SH-SY5Y (cell line): ENCODE measurements around the gene STRIP1.

ENCODE experiments used
- GATA2 ChIP-seq: IDR thresholded peaks from 2 replicates; pipeline ENCODE4 v1.6.1; 2011; ENCODE audit warnings: mild to moderate bottlenecking, low read depth, low read length
- GATA3 ChIP-seq: IDR thresholded peaks from 2 replicates; pipeline ENCODE4 v1.6.1; 2011; ENCODE audit warnings: low read depth, mild to moderate bottlenecking, low read length, moderate library complexity

Gene STRIP1

DNA sequence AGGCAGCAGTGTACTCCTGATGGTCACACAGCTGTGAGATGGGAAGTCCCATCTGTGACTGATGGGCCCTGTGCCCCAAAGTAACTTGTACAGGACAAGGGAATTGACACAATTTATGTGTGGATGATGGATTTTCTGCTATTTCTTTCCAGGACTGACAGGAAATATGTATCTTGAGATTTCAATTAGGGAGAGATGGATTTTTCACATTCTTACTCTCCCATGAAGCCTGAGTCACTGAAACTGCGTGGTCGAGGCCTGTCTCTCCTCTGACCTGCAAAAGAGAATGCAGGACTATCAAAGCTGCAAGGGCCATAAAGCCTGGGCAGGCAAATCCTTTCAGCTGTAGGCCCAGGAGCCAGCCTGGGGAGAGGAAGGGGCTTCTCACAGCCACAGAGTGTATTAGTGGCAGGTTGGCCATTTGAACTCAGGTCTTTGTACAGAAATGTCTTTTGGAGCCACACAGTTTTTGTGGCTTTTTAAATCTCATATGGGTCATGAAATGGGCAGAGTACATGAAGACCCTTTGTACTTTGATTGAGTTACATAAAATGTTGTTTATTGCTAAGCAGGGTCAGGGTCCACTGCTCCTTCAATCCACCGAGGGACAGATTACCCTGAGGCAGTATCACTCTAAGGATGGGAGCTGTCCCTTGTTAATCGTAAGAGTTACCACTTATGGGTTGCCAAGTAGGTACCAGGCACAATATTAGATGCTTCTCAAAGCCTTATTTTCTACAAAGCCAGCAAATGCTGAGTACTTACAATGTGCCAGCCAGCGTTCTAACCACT, 21.3 kb downstream of the STRIP1 start:
- TF ChIP-seq GATA3: no peak
- no peak for TF ChIP-seq GATA2

DNA sequence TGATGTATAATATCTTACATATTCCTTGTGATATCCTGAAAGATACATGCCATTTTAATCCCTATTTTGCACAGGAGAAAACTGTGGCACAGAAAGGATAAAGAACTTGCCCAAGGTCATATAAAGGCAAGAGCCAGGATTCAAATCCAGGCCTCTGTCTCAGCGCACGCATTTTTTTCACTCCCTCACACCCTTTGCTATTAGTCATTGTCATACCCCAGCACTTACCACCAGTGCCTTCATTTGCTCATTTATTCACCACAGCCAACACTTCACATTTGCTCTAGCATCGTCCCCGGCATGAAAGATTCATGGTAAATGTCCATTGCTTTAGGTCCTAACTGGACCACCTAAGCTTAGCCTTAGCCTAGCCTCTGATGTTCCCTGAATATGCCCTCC, 21.9 kb downstream of the STRIP1 start:
- no peak for TF ChIP-seq GATA3
- no peak for TF ChIP-seq GATA2

DNA sequence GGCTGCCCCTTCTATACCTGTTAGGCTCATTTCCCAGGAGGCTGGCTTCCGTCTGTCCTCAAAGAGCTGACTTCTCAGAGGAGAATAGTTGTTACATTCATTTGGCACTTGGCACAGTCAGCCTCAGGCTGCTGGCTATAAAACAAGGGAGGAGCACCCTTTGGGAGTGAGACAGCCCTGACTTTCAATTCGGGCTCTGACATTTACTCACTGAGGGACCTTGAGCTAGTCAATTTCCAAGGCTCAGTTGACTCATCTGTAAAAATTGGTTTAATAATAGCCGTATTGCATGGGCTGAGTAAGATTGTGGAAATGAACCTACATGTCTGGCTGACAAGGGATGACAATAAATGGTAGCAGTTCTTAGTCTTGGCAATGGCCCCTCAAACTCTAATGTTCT, 22.4 kb downstream of the STRIP1 start:
- no peak for TF ChIP-seq GATA2
- TF ChIP-seq GATA3: no peak

DNA sequence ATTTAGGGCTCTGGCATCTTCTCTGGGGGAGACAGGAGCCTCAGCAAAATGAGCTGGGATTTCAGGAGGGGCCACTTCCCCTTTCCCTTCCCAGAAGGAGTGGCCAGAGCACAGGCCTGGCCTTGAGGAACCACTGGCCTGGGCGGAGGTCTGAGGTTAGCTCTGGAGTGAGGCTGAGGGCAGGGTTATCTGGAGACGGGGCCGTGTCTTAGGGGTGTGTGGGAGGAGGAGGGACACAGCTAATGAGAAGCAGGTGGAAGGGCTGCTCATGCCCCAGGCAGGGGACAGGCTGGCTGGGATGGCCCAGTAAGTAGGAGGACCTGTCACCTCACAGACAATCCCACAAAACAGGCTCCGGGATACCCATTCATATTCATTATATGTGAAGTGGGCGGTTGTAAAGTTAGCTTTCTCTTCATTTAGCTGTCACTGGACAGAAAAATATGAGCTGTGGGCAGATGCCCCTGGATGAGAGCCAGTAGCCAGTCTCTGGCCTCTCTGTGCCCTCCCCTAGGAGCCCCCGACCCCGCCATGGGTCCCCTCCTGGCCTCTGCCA, 23.6 kb downstream of the STRIP1 start:
- TF ChIP-seq GATA2 (peak; percentile 50; the same call in 1 of the 2 replicates), GATA3 (no peak)

DNA sequence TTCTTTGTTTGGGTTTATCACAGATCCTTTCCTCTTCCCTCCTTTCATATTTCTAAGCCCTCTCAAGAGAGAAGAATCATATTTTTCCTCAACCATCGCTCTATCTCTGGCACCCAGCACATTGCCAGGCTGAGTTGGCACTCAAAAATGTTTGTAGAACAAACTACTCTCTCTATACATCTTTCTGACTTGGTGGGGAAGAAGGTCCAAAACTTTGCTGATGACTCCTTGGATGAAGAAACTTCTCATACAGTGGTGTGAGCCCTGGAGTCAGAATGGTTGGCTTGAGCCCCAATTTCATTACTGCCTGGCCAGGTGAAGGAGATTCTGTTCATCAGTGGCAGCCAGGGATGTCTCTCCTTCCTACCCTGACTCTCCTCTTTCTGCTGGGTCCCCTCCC, 24.2 kb downstream of the STRIP1 start:
- TF ChIP-seq GATA3 (no peak), GATA2 (no peak)

DNA sequence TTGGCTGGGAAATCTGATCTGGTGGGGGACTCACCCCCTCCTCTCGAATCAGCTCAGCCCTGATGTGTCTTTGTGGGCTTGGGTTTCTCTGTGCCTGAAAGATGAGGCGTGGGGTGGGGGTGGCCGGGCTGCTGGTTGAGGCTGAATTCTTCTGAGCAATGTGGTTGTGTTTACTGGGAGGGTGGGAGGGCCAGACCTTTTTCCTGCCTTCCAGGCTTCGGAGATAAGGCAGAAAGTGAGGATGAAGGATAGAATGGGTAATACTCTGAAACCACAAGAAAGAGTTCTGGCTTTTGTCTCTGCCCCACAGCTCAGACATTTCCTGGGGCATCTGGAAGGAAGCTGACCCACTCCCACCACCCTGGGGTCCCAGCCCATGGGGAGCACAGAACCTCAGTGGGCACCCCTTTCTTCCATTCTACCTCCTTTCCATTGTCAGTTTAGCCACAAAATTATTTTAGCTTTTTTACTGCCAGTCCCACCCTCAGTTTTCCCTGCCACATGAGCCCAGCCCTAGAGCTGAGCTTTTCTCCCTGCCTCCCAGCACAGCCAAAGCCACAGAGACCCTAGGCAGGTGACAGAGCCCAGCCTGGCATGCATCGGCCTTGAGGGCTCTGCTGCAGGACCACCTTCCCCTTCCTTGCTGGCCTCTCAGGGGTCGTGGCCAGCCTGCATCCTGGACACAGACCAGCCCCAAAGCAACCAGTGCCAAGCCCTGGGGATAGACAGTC, 24.9 kb downstream of the STRIP1 start:
- peak; percentile 56 for TF ChIP-seq GATA2
- TF ChIP-seq GATA3: no peak

DNA sequence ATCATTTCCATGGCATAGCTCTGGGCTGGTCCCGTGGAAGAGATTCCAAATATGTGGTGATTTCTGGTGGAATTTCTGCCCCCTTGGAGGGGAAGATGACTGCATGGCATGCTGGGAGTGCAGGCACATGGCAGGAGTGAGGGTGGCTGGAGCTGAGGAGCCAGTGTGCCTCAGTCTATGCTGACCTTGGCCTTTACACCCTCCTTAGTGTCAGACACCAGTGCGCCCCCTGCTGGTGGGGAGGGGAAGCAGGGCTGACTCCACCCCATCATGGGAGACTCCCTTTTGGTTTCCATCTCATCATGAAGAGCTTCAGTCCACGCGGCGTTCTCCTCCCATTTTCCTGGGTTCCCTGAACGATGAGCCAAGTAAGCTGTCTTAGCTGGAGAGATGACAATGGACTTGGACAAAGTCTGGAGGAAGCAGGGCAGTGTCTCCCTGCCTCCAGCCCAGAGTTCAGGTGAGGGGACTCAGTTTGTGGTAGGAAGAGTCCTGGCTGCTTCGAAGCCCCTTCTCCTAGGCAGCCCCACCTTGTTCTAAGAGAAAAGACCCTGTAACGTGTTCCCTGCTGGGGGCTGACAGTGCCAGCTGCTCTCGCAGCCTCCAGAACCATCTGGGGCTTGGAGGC, 25.7 kb downstream of the STRIP1 start:
- TF ChIP-seq GATA2 (no peak), GATA3 (no peak)

DNA sequence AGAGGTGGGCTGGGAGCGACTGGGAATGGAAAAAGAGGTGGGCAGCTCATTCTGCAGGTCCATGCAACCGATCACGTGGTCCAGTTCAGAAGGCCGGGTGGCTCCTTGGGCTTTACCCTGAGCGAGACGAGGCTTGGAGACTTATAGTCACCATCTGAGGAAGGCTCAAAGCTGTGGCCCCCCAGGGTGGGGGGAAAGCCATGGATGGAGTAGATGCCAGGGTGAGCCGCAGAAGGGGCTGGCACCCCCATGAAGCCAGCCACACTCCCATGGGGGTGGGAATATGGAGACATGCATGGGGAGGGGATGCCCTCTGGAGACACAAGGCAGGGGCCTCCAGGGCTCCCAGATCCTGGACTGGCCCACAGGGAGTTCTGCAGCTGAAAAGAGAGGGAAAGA, 26.2 kb downstream of the STRIP1 start:
- no peak for TF ChIP-seq GATA3
- no peak for TF ChIP-seq GATA2

DNA sequence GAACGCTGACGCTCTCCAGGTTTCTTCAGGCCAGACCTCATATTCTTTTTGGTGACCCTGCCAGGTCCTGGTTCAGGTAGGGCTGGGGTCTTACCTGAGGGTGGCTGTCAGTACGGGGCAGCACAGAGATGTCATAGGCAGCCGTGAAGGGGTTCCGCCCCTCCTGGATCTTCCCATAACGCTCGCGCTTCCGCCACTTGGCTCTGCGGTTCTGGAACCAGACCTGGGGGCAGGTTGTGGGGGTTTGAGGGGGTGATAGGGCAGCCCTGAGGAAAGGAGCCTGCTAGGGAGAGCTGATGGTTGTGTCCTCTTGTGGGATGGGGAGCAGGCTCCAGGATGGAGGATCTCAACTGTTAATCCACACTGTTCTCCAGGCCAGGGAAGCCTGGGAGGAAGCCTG, 26.9 kb downstream of the STRIP1 start:
- TF ChIP-seq GATA2 (no peak), GATA3 (no peak)

DNA sequence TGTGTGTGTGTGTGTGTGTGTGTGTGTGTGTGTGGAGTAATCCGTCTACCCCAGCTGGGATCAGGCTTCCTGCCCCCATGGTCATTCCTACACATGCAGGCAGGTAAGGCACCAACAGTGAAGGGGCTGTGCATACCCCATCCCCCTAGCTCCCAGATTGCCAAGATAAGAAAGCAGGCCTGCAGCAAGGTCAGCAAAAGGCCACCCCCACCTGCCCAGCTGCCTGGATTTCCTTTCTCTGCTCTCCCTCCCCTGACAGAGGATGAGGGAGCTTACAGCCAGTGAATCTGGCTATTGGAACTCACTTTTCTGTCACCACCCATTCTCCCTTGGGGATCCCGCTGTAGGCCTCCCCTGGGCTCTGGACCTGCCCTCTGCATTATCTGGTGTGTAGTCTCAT, 28.2 kb downstream of the STRIP1 start:
- TF ChIP-seq GATA3 (no peak), GATA2 (peak; percentile 95)

DNA sequence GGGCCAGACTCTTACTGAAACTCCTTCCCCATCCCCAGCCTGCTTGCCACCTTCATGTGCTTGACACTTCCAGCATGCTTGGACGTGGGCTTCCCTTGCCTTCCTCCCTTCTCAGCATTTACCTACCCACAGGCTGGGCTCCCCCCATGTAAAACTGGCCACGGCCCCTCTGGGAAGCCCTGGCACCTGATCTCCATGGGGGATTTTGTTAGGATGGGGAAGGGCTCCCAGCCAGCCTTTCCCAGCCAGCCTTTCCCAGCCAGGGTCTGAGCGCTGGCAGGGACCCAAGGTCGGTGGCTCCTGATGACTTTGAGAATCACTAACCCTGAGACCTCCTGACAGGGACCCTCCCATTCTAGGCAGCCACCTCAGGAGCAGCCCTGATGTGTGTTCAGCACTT, 29.4 kb downstream of the STRIP1 start:
- TF ChIP-seq GATA2 (no peak), GATA3 (no peak)

DNA sequence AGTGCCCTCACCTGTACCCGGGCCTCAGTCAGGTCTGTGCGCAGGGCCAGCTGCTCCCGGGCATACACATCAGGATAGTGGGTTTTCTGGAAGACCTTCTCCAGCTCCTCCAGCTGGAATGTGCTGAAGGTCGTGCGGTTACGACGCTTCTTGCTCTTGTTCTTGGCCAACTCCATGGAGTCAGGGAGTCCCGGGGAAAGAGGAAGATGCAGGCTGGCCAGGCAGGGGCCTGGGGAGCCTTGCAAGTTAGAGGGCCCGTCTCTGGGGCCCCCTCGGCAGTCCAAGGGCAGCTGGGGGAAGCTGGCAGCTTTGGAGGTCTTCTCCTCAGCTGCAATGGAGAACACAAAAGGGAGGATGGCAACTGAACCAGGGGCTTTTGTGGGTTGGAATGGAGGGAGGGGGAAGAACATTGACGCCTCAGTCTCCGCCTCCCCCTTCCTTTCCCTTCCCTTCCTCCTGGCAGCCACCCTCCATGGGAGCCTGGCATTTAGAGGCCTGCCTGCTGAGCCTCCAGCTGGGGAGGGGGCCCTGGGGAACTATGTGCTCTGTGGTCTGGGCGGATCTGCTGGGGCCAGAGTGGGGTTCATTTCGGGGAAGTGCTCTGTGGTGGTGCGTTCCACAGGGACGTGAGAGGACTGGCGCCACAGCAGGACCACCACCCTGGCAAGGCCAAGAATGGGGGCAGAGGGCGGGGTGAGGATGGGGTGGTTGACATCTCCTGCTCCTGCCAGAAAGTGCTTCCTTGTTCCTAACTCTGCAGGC, 30.3 kb downstream of the STRIP1 start:
- TF ChIP-seq GATA2: no peak
- no peak for TF ChIP-seq GATA3

DNA sequence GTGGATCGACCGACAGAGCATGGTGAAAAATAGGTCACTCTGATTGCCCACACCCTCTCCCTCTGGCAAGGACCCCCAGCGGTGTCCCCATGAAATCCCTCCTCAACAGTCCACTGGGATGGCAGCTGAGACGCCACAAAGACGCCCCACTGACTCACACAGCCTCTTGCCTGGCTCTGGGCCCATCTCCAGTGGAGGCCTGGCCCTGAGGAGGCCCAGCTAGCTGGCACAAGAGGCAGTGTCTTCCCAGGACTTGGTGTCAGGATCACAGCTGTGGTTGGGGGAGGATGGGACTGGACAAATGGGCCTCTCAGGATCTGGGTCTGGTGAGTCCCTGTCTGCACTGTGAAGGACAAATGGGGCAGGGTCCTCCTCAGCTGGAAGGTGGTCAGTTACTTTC, 31.4 kb downstream of the STRIP1 start:
- TF ChIP-seq GATA2 (no peak), GATA3 (no peak)

DNA sequence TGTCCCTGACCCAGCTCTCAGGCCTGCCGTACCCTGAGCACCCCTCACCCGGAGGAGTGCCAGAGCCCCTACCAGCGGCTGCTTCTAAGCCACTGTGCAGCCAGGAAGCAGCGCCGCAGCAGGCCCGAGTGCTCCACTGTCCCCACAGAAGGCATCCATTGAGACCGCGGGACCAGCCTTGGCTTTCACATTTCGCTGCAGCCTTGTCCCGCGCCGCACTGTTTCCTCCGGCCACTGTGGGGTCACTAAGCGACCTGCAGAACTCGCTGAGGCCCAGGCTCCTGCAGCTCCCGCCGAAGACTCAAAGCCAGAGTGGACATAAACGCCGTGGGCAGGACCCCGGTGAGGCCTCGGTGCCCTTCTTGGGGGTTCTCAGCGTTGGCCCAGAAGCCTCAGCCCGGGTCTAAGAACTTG, 33.1 kb downstream of the STRIP1 start:
- TF ChIP-seq GATA3: no peak
- no peak for TF ChIP-seq GATA2
